T-cell (primary cell): Measurements from ENCODE around the gene ZSWIM6. TPM values are rescaled to one million over a fixed set of nuclear protein-coding genes. Genes with fewer than 3 reads are reported as not detected.

Source experiments
- ATAC-seq, 4 experiments: fragments of 200-7000 bp in 3 of 4; fragments of 150-1000 bp in 1 of 4; cut with Tn5 transposase; replicated peaks in 1 of 4; 1 replicate in 3 of 4; 2 replicates in 1 of 4; pipeline ENCODE4 v1.10.0; 2021; ENCODE audit warnings: moderate library complexity in 3 of 4, mild to moderate bottlenecking in 2 of 4, moderate number of reproducible peaks in 1 of 4
- CTCF ChIA-PET, 2 donors: fragments of 300-600 bp; sonication (Branson Sonifier 250); formaldehyde crosslinking; loops; one replicate each; lab custom pipeline; 2022; ENCODE audit warnings: antibody characterized with exemption in 2 of 2; lab: Charles Lee
- POLR2A ChIA-PET, 2 donors: fragments of 300-600 bp; sonication (Branson Sonifier 250); formaldehyde crosslinking; loops; one replicate each; lab custom pipeline; 2022; ENCODE audit warnings: antibody characterized with exemption in 2 of 2; lab: Charles Lee
- DNase-seq, 35 experiments: peaks; one replicate each; pipeline versions ENCODE4 v3.0.0 to v3.0.0-alpha.2; 2013 to 2023
- H3K27ac ChIP-seq: one replicate; pipeline ENCODE4 v1.5.1; 2013; ENCODE audit warnings: low read length
- H3K27me3 ChIP-seq, 2 experiments: replicated peaks in 1 of 2; 1 replicate in 1 of 2; 2 replicates in 1 of 2; pipeline versions ENCODE4 v1.6.1 to v1.7.0; 2013; ENCODE audit warnings: low read length in 1 of 2, mixed read lengths in 1 of 2; ENCODE audit not compliant: control insufficient read depth in 2 of 2, insufficient read depth in 2 of 2; ENCODE audit errors: extremely low read depth in 1 of 2
- H3K36me3 ChIP-seq, 2 donors: 1 replicate in 1 of 2; 2 replicates in 1 of 2; pipeline versions ENCODE4 v1.6.1 to v1.7.0; 2013; ENCODE audit warnings: low read length in 1 of 2; ENCODE audit not compliant: control insufficient read depth in 2 of 2, insufficient read depth in 1 of 2; ENCODE audit errors: extremely low read depth in 1 of 2
- H3K4me1 ChIP-seq, 2 experiments: 1 replicate in 1 of 2; 2 replicates in 1 of 2; pipeline versions ENCODE4 v1.6.1 to v1.7.0; 2013; ENCODE audit warnings: low read length in 2 of 2, mixed read lengths in 1 of 2; ENCODE audit not compliant: insufficient read depth in 2 of 2, control insufficient read depth in 1 of 2; ENCODE audit errors: extremely low read depth in 1 of 2
- H3K4me3 ChIP-seq, 2 donors: 1 replicate in 1 of 2; 2 replicates in 1 of 2; pipeline versions ENCODE4 v1.5.1 to v1.7.0; 2013; ENCODE audit warnings: mild to moderate bottlenecking in 2 of 2, low read length in 1 of 2, moderate library complexity in 1 of 2; ENCODE audit not compliant: control insufficient read depth in 1 of 2; ENCODE audit errors: extremely low read depth in 1 of 2
- H3K9me3 ChIP-seq: 2 replicates; pipeline ENCODE4 v1.7.0; 2013
- H3K27ac Mint-ChIP-seq, 2 donors: one replicate each; pipeline ENCODE4 v1.8.0; 2020 to 2021; ENCODE audit warnings: mild to moderate bottlenecking in 2 of 2, mixed read lengths in 2 of 2
- H3K27me3 Mint-ChIP-seq, 2 donors: one replicate each; pipeline ENCODE4 v1.8.0; 2021 to 2022; ENCODE audit warnings: mixed read lengths in 2 of 2
- H3K36me3 Mint-ChIP-seq: one replicate; pipeline ENCODE4 v1.8.0; 2021; ENCODE audit warnings: mixed read lengths
- H3K4me1 Mint-ChIP-seq, 3 donors: one replicate each; pipeline ENCODE4 v1.8.0; 2020 to 2022; ENCODE audit warnings: mixed read lengths in 3 of 3, mild to moderate bottlenecking in 1 of 3
- H3K4me3 Mint-ChIP-seq, 3 donors: one replicate each; pipeline ENCODE4 v1.8.0; 2020 to 2022; ENCODE audit warnings: mild to moderate bottlenecking in 3 of 3, mixed read lengths in 3 of 3, moderate library complexity in 3 of 3
- H3K9me3 Mint-ChIP-seq, 3 donors: one replicate each; pipeline ENCODE4 v1.8.0; 2020 to 2022; ENCODE audit warnings: mixed read lengths in 3 of 3
- WGBS: methylation state at CpG from one replicate; pipeline ENCODE4 v1.1.5; 2013; ENCODE audit warnings: missing lambda C conversion rate; ENCODE audit not compliant: insufficient coverage; 5-methylcytosine and 5-hydroxymethylcytosine counted together
- total RNA-seq, 35 experiments: library from RNA in 6 of 35; stranded (reverse) in 6 of 35; fragments of 120-200 nt in 1 of 35; gene quantifications; one replicate each; pipeline versions ENCODE4 v1.2.1 to v1.2.4 and lab custom pipeline; 2013 to 2026

ZSWIM6 gene
- total RNA-seq, 5 donors from 2014 or later (not counting 1 experiment from before 2014, with no cell fraction given): 8.3 to 11.3 (median 10.1) TPM

DNA sequence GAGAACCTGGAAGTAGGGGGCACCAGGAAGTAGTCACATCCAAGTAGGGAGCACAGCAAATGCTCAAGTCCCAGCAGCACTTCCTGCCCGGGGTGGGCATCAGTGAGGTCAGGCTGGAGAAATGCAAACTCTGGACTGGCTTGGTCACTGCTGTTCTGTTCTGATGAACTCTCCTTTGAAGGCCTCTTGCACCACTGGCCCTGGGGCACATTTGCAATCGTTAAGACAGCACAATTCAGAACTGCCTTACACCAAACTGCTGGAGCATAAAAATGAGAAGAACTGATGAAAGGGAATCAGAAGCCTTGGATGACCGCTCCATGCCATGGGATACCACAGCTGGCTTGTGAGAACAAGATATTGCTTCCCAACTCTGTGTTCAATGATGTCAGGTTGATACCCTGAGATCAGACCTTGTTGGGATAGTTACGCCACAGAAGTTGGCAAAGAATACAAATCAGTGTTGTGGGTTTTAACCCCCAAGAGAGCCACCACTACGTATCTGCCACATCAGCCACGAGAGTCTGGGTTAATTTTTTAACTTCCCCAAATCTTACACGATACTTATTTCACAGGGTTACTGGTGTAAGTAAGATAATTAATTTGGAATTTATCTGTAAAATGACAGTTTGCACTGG, 42.3 kb upstream of the ZSWIM6 start:
- H3K9me3 ChIP-seq: no peaks in the 10 kb centered on the region

DNA sequence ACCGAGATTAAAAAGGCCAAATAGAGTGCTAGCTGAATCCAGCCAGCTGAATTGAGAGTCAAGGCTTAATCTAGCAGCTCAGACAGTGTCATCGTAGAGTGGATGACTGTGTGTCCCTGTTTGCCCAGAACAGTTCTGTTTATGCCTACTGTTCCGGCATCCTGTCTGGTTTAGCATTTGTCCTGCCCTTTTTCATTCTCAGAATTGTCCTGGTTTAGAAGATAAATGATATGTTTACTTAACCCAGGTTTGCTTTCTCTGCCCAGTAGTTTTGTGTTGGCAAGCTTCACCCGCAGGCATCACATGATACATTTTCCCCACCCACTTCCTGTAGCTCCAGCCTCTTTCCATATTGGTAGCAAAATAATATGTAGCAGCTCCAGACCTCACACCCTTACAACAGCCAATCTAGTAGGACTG, 41.3 kb upstream of the ZSWIM6 start:
- 91% methylated on average over 4 of the region's 4 CpGs for WGBS
- CTCF ChIA-PET: no interaction called here
- no peaks in the 10 kb centered on the region for H3K4me1 ChIP-seq
- H3K4me3 ChIP-seq: no peak overlapping the region
- Mint-ChIP-seq H3K27me3 (peaks cover 0 to 2% of the 10 kb centered on the region in 2 donors), H3K9me3 (peaks cover 0 to 3% (median 0%) of the 10 kb centered on the region in 3 donors), H3K4me1 (peaks cover 0 to 6% (median 2%) of the 10 kb centered on the region in 3 donors), H3K36me3 (no peaks in the 10 kb centered on the region), H3K27ac (no peak overlapping the region), H3K4me3 (no peak overlapping the region)
- POLR2A ChIA-PET: interaction anchor here in 1 of 2 donors (0.7 kb wide), 1 partner anchor 16 kb away, joined by 3 read pairs; no protein-coding TSS in a partner anchor
- no peaks in the 10 kb centered on the region for H3K36me3 ChIP-seq
- no peak for ATAC-seq
- no peaks in the 10 kb centered on the region for H3K9me3 ChIP-seq
- no peak overlapping the region for H3K27ac ChIP-seq
- H3K27me3 ChIP-seq: no peaks in the 10 kb centered on the region
- DNase-seq: no peak

More for the DNA sequence above, 42.3 kb upstream of the ZSWIM6 start:
- DNase-seq (no peak), ATAC-seq (no peak)
- H3K4me3 Mint-ChIP-seq: no peak overlapping the region
- Histone ChIP-seq H3K4me1 (no peaks in the 10 kb centered on the region), H3K27me3 (no peaks in the 10 kb centered on the region), H3K36me3 (no peaks in the 10 kb centered on the region), H3K4me3 (no peak overlapping the region), H3K27ac (no peak overlapping the region)
- POLR2A ChIA-PET: no interaction called here
- no peaks in the 10 kb centered on the region for H3K27me3 Mint-ChIP-seq
- no peaks in the 10 kb centered on the region for H3K36me3 Mint-ChIP-seq
- CTCF ChIA-PET: no interaction called here
- no peak overlapping the region for H3K27ac Mint-ChIP-seq
- WGBS: 93% methylated on average over 2 of the region's 7 CpGs
- peaks cover 0 to 6% (median 2%) of the 10 kb centered on the region in 3 donors for H3K4me1 Mint-ChIP-seq
- peaks cover 0 to 7% (median 0%) of the 10 kb centered on the region in 3 donors for H3K9me3 Mint-ChIP-seq

DNA sequence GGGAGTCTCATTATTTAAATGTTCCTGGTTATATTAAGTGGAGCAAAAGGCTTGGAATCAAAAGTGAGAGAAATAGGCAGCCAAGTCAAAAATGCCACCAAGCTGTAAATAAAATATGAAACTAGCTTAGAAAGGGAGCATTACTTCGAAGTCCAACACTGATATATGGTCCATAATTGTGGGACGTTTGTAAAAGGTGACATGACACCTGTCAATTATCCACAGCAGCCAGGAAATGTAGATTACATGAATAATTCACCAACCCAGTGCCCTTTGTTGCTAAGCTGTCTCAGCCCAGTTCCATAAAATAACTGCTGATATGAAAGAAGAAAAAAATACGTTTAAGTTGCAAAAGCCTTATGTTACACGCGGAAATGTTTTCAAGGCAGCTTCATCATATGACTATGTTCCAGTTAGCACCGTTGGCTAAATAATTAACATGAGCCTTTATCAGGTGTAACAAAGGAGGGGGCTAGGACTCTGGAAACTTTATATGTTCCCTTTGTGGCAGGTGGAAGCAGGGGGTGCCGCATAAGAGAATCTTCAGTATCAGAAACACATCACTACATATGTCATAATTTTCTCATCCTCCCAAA, 39.9 kb upstream of the ZSWIM6 start:
- no peaks in the 10 kb centered on the region for H3K27me3 ChIP-seq
- Mint-ChIP-seq H3K27me3 (peaks cover 0 to 2% of the 10 kb centered on the region in 2 donors), H3K9me3 (no peaks in the 10 kb centered on the region), H3K36me3 (no peaks in the 10 kb centered on the region), H3K27ac (no peak overlapping the region), H3K4me1 (peaks cover 0 to 6% (median 2%) of the 10 kb centered on the region in 3 donors), H3K4me3 (no peak overlapping the region)
- H3K4me1 ChIP-seq: no peaks in the 10 kb centered on the region
- no peaks in the 10 kb centered on the region for H3K36me3 ChIP-seq
- DNase-seq (no peak), ATAC-seq (no peak)
- POLR2A ChIA-PET: no interaction called here
- no peak overlapping the region for H3K4me3 ChIP-seq
- WGBS: no CpG with 5 or more reads among the region's 7 CpGs
- H3K9me3 ChIP-seq: no peaks in the 10 kb centered on the region
- no peak overlapping the region for H3K27ac ChIP-seq
- CTCF ChIA-PET: no interaction called here

DNA sequence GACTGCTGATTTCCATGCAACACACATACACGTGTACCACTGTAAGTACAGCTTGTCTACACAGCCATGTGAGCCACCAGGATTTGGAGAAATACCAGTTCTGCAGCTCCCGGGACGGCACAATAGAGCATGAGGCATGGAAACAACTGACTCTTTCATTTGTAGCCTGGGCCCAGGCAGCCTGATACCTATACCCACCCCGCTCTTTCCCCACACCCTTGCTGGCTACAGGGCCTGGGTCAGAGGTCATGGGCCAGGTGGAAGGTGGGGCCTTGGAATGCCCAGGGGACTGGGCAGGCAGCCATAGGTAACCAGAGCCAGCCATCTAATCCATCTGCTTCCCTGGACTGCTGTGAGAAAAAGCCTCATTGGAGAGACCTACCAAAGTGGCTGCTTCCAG, 39.0 kb upstream of the ZSWIM6 start:
- no peak for DNase-seq
- Mint-ChIP-seq H3K27me3 (peaks cover 0 to 2% of the 10 kb centered on the region in 2 donors), H3K9me3 (no peaks in the 10 kb centered on the region), H3K36me3 (no peaks in the 10 kb centered on the region), H3K4me1 (peaks cover 0 to 6% (median 2%) of the 10 kb centered on the region in 3 donors), H3K27ac (no peak overlapping the region), H3K4me3 (no peak overlapping the region)
- Histone ChIP-seq H3K27ac (no peak overlapping the region), H3K4me3 (no peak overlapping the region), H3K27me3 (no peaks in the 10 kb centered on the region), H3K36me3 (no peaks in the 10 kb centered on the region), H3K9me3 (no peaks in the 10 kb centered on the region), H3K4me1 (no peaks in the 10 kb centered on the region)
- ChIA-PET POLR2A (no interaction called here), CTCF (interaction anchor here in 1 of 2 donors (0.6 kb wide), 1 partner anchor 62 kb away, joined by 4 read pairs; no protein-coding TSS in a partner anchor)
- WGBS: 87% methylated on average over 3 of the region's 4 CpGs
- no peak for ATAC-seq

DNA sequence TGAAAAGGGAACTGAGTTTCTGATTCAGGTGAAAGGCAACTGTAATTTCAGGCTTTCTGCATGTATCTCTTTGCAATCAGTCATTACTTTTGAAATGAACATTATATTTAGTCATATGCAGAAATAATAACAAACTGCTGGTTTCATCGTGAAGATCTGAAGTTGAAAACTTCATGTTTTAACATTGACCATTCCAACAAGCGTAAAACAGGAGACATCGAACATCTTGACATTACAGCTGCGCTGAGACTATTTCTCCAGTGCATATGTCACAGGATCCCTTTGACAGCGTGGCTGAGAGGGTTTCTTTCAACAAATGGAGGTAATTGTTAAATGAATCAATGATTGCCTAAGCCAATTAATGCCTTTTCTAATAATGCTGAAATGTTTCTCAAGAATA, 38.2 kb upstream of the ZSWIM6 start:
- Histone ChIP-seq H3K4me1 (no peaks in the 10 kb centered on the region), H3K27ac (no peak overlapping the region), H3K4me3 (no peak overlapping the region), H3K27me3 (no peaks in the 10 kb centered on the region), H3K9me3 (no peaks in the 10 kb centered on the region), H3K36me3 (no peaks in the 10 kb centered on the region)
- Mint-ChIP-seq H3K27ac (no peak overlapping the region), H3K4me1 (peaks cover 0 to 6% (median 2%) of the 10 kb centered on the region in 3 donors), H3K36me3 (no peaks in the 10 kb centered on the region), H3K9me3 (no peaks in the 10 kb centered on the region), H3K27me3 (peaks cover 0 to 2% of the 10 kb centered on the region in 2 donors), H3K4me3 (no peak overlapping the region)
- DNase-seq: no peak
- no peak for ATAC-seq
- ChIA-PET POLR2A (no interaction called here), CTCF (interaction anchor here in 1 of 2 donors (0.6 kb wide), 1 partner anchor 62 kb away, joined by 4 read pairs; no protein-coding TSS in a partner anchor)
- WGBS: no CpG with 5 or more reads among the region's 5 CpGs

DNA sequence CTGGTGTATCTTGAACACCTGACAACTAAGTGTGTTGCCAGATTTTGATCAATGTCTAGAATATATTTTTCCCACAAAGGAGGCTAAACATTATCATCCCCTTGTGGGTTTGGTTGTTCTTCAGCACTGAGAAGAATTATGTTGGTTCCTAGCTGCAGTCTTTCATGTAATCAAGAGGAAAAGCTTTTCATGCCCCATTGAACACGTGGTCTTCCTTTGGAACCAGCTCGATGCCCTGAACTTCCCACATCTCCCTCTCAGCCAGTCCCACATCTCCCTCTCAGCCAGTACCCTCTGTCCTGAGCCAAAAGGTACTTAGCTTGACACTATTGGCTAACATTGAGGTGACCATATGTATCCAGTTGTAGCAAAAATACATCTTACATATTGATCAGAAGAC, 36.7 kb upstream of the ZSWIM6 start:
- peaks cover 0 to 2% of the 10 kb centered on the region in 2 donors for H3K27me3 Mint-ChIP-seq
- H3K36me3 Mint-ChIP-seq: no peaks in the 10 kb centered on the region
- no peaks in the 10 kb centered on the region for H3K36me3 ChIP-seq
- H3K4me1 ChIP-seq: no peaks in the 10 kb centered on the region
- H3K9me3 ChIP-seq: no peaks in the 10 kb centered on the region
- no peaks in the 10 kb centered on the region for H3K9me3 Mint-ChIP-seq
- H3K27me3 ChIP-seq: no peaks in the 10 kb centered on the region
- no peak overlapping the region for H3K27ac Mint-ChIP-seq
- ChIA-PET POLR2A (interaction anchor here in 1 of 2 donors (0.5 kb wide), 1 partner anchor 53 kb away, joined by 3 read pairs; no protein-coding TSS in a partner anchor), CTCF (no interaction called here)
- H3K4me3 Mint-ChIP-seq: no peak overlapping the region
- no peak for ATAC-seq
- 71% methylated on average over 2 of the region's 2 CpGs for WGBS
- DNase-seq: no peak
- H3K4me3 ChIP-seq: no peak overlapping the region
- H3K27ac ChIP-seq: no peak overlapping the region
- peaks cover 0 to 6% (median 2%) of the 10 kb centered on the region in 3 donors for H3K4me1 Mint-ChIP-seq
